ENCODE results near the gene ZNF534.
"Not testable (repeated sequence)": the region's sequence is repeated elsewhere in the genome, so short reads cannot be mapped to it uniquely, and the experiment has no call there.

The ZNF534 gene

GRCh38 chr19:52500474-52500873 lies 71.5 kb downstream of the ZNF534 start:
- not testable (repeated sequence) for FAIRE-seq

DNA sequence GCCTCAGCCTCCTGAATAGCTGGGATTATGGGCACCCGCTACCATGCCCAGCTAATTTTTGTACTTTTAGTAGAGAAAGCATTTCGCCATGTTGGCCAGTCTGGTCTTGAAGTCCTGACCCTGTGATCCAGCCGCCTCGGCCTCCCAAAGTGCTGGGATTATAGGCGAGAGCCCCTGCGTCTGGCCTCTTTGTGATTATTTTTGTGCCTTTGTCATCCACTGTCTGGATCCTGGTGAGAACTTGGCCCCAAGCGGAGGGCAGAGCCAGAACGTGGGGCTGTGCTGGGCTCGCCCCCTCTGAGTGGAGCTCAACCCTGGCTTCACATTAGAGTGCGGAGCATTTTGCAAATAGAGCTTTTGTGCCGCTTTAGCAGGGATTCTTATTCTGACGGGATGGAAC lies 72.0 kb downstream of the ZNF534 start:
- not testable (repeated sequence) for FAIRE-seq

Measured in islet of Langerhans (tissue), 1 donor.